ENCODE measurements around the gene ASIC5. TPM values are rescaled to one million over a fixed set of nuclear protein-coding genes. Genes with fewer than 3 reads are reported as not detected.

ASIC5 gene
- polyA plus RNA-seq, 1 of the 3 experiments (the other 2 are of a cell fraction) = not detected

DNA sequence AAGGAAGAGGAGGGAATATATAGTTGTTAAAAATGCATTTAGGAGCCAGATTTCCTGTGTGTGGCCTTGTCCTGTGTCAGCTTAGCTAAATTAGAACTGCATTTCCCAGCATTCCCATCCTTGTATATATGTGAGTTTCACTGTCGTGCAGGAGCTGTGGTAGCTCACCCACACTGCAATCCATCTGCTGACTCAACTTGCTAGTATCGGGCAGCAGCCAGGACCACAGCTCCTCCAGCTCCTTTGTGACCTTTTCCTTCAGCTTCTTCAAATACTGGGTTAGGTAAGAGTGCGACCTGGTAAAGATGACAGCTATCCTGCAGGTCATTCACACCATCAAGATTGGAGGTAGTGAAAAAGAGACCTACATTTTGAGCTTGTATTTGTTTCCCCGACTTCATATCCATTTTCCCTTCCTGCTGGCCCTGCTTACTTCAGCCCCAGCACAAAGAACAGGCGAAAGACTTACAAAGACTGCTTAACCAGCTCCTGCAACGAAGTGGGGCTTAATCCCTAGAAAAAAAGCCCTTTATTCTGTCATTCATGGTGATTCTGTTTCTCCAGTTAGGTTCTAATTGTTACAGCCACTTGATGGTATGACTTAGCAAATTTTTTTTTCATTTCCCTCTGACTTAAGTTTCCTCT, 11.4 kb downstream of the ASIC5 start:
- Histone ChIP-seq H3K4me2 (peak overlapping the region; percentile 4; the same call in 1 of the 2 replicates), H3K4me3 (ENCODE audit: low read depth in 2 of 2, low read length in 1 of 2) (peak overlapping the region in 1 of 2 experiments; percentile 9; a peak in 1 of 4 replicates), H3K9me3 (no peaks in the 10 kb centered on the region), H3K79me2 (ENCODE audit: insufficient read depth) (no peaks in the 10 kb centered on the region), H3K4me1 (ENCODE audit: control insufficient read depth in 1 of 2, insufficient read depth in 2 of 2, low read depth in 1 of 2, low read length in 1 of 2) (no peaks in the 10 kb centered on the region), H3F3A (replicated peaks; ENCODE audit: insufficient read depth) (no peaks in the 10 kb centered on the region), H3K27me3 (ENCODE audit: insufficient read depth) (no peaks in the 10 kb centered on the region), H3K9me2 (no peaks in the 10 kb centered on the region), H2AFZ (ENCODE audit: low read depth) (no peak overlapping the region), H3K9ac (no peak overlapping the region), H3K27ac (ENCODE audit: low read depth in 2 of 2, low read length in 1 of 2) (no peak overlapping the region), H4K20me1 (ENCODE audit: insufficient read depth) (no peaks in the 10 kb centered on the region), H3K36me3 (replicated peaks in 1 of 2; ENCODE audit: control insufficient read depth in 1 of 2, insufficient read depth in 2 of 2, low read length in 1 of 2) (no peaks in the 10 kb centered on the region)
- WGBS (ENCODE audit: low lambda C conversion rate) = 44% methylated on average over 6 of the region's 6 CpGs
- POLR2A ChIA-PET = no interaction called here
- TF ChIP-seq GABPA (IDR thresholded peaks at IDR 0.05; ENCODE audit: low read depth) = no peak
- TF ChIP-seq, protein P1, sequence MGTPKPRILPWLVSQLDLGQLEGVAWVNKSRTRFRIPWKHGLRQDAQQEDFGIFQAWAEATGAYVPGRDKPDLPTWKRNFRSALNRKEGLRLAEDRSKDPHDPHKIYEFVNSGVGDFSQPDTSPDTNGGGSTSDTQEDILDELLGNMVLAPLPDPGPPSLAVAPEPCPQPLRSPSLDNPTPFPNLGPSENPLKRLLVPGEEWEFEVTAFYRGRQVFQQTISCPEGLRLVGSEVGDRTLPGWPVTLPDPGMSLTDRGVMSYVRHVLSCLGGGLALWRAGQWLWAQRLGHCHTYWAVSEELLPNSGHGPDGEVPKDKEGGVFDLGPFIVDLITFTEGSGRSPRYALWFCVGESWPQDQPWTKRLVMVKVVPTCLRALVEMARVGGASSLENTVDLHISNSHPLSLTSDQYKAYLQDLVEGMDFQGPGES (IDR thresholded peaks at IDR 0.05; ENCODE audit: low read depth, low read length) = no peak
- no peak for TF ChIP-seq GATA2 (CRISPR knock-in tag; IDR thresholded peaks at IDR 0.05)
- TF ChIP-seq TAF1 (IDR thresholded peaks at IDR 0.05; ENCODE audit: borderline replicate concordance, low read depth, low read length) = no peak
- TF ChIP-seq MEF2A (IDR thresholded peaks at IDR 0.05; ENCODE audit: borderline replicate concordance, low read depth) = no peak
- no peak for DNase-seq
- CTCF ChIA-PET = interaction anchor here (1.4 kb wide), 1 partner anchor 99 kb away, joined by 5 read pairs; the partner anchor contains the start of gene CTSO

DNA sequence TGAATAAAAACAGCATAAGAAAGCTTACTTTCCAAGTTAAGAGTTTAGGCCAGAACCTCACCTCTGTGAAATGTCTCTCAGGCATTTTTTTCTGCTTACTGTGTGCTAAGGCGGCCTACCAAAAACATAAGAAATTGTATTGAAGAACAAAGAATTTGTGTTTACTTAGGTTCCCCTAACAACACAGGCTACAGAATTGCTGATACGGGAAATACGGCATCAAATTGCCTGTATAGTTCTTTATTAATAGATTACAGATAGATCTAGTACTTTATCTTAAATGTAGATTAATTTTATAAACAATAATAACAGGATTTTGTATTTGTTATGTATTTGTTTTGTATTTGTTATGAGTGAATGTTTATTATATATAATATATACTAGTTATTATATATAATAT, 12.9 kb downstream of the ASIC5 start:
- Histone ChIP-seq H3K4me2 (no peak overlapping the region), H3K79me2 (ENCODE audit: insufficient read depth) (no peaks in the 10 kb centered on the region), H3K4me1 (ENCODE audit: control insufficient read depth in 1 of 2, insufficient read depth in 2 of 2, low read depth in 1 of 2, low read length in 1 of 2) (no peaks in the 10 kb centered on the region), H3K27me3 (ENCODE audit: insufficient read depth) (no peaks in the 10 kb centered on the region), H3K4me3 (ENCODE audit: low read depth in 2 of 2, low read length in 1 of 2) (no peak overlapping the region), H3K9ac (no peak overlapping the region), H3K9me3 (no peaks in the 10 kb centered on the region), H4K20me1 (ENCODE audit: insufficient read depth) (no peaks in the 10 kb centered on the region), H3K27ac (ENCODE audit: low read depth in 2 of 2, low read length in 1 of 2) (no peak overlapping the region), H3K36me3 (replicated peaks in 1 of 2; ENCODE audit: control insufficient read depth in 1 of 2, insufficient read depth in 2 of 2, low read length in 1 of 2) (no peaks in the 10 kb centered on the region), H3K9me2 (no peaks in the 10 kb centered on the region), H3F3A (replicated peaks; ENCODE audit: insufficient read depth) (no peaks in the 10 kb centered on the region), H2AFZ (ENCODE audit: low read depth) (no peak overlapping the region)
- WGBS (ENCODE audit: low lambda C conversion rate) = 76% methylated on average over 3 of the region's 3 CpGs
- no peak for TF ChIP-seq FOXM1 (IDR thresholded peaks at IDR 0.05; ENCODE audit: low read depth)
- TF ChIP-seq, protein P2, sequence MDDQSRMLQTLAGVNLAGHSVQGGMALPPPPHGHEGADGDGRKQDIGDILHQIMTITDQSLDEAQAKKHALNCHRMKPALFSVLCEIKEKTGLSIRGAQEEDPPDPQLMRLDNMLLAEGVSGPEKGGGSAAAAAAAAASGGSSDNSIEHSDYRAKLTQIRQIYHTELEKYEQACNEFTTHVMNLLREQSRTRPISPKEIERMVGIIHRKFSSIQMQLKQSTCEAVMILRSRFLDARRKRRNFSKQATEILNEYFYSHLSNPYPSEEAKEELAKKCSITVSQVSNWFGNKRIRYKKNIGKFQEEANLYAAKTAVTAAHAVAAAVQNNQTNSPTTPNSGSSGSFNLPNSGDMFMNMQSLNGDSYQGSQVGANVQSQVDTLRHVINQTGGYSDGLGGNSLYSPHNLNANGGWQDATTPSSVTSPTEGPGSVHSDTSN (IDR thresholded peaks at IDR 0.05) = no peak
- TF ChIP-seq SIN3A (IDR thresholded peaks at IDR 0.05; ENCODE audit: borderline replicate concordance, low read depth, low read length) = no peak
- no peak for TF ChIP-seq ELF1 (IDR thresholded peaks at IDR 0.05)
- TF ChIP-seq NRF1 (IDR thresholded peaks at IDR 0.05; ENCODE audit: low read depth, low read length) = no peak
- ChIA-PET POLR2A (no interaction called here), CTCF (no interaction called here)
- DNase-seq = no peak
